K562 treated with DMSO at 1 percent for 48 hours (cell line): ENCODE measurements around the gene GANAB. TPM values are rescaled to one million over a fixed set of nuclear protein-coding genes. Genes with fewer than 3 reads are reported as not detected.

Experiments used
- total RNA-seq: library from RNA; unstranded; fragments of 300-600 nt; gene quantifications from 2 replicates; pipeline ENCODE4 v1.2.3, GENCODE V29; 2022; ENCODE audit warnings: low replicate concordance; ENCODE audit errors: extremely low read depth

The GANAB gene
- total RNA-seq = 252 TPM in 1 of 2 replicates, not detected in the other

GRCh38 chr11:62645946-62646824 is at the start of gene GANAB:
Gene GANAB, minus strand, starts transcription at chr11:62646613. Its CDS starts 14 bp downstream, at chr11:62646599.

DNA sequence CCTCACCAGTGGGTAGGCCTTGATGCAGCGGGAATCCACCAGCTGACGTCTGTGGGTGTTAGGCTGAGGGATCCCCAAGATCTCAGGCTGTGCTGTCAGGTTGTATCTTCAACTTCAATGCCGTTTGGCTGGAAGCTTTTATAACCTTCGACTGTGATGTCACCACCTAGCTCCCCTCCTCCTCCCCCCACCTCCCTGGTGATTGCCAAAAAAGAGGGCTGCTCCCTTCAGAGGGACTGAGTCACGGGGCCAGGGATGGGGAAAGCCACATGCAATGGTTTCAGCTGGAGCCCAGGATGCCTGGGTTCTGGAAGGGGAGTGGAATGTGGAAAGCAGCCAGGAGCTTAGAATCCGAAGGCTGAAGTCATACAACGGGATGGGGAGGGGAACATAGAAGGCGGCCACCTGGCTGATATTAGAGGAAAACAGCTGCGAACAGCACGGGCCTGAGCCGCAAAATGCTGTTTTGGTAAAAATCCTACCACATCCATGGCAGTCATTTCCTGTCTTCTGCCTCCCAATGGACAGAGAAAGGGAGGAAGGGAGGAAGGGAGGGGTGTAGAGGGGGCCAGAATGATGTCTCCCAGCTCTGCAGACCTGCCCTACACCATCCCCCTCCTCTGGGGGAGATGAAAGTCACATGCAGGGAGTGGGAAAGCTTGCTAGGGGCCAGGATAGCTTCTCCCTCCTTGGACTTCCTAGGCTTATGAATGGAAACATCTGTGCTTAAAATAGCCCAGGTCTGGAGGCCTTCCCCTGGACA is 43.2 kb upstream of the GANAB start, which contains the start of gene LRRN4CL:
Gene LRRN4CL, minus strand, starts transcription at position 110 of the 763 bp plus-strand sequence. CDS start 1,022 bp downstream, outside the sequence.

GRCh38 chr11:62678770-62679696 is 32.6 kb upstream of the GANAB start, which contains the start of gene UBXN1:
Gene UBXN1, minus strand, starts transcription at chr11:62679073. Its CDS starts 150 bp downstream, at chr11:62678923.

GRCh38 chr11:62671608-62672389 is 25.4 kb upstream of the GANAB start, which contains the start of the genes LBHD1 and UQCC3:
Gene LBHD1, minus strand, starts transcription at chr11:62672267. Its CDS starts 2,236 bp downstream, at chr11:62670031.
Gene UQCC3, plus strand, starts transcription at chr11:62671673. Its CDS starts 73 bp downstream, at chr11:62671746.

DNA sequence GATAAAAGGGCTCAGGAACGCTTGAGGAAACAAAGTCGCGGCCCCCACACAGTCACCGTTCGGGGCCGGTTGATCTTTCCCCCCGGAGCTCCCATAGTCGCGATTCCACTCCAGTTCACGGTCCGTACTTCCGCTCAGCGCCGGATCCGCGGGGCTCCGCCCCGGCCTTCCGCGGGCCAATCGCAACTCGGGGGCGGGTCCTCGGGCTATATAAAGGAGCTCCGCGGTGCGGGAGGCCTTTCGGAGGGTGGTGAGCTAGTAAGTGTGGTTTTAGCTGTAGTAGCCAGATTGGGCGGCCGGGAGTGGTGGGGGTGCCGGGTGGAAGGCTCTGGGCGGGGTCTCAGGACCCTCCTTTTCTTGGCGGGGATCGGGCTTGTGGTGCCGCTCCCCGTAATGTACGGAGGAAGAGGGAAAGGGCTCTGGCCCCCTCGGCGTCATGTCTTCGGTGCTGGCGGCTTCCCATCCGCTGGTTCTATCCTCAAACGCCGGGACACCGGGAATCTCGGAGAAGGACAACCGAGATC is 18.7 kb upstream of the GANAB start, which contains the start of the genes C11orf98 and CSKMT:
Gene C11orf98, minus strand, starts transcription at position 136 of the 524 bp plus-strand sequence. Its CDS starts 41 bp downstream, at position 95.
Gene CSKMT, plus strand, starts transcription at position 238 of the 524 bp plus-strand sequence. CDS start 568 bp downstream, outside the sequence.

DNA sequence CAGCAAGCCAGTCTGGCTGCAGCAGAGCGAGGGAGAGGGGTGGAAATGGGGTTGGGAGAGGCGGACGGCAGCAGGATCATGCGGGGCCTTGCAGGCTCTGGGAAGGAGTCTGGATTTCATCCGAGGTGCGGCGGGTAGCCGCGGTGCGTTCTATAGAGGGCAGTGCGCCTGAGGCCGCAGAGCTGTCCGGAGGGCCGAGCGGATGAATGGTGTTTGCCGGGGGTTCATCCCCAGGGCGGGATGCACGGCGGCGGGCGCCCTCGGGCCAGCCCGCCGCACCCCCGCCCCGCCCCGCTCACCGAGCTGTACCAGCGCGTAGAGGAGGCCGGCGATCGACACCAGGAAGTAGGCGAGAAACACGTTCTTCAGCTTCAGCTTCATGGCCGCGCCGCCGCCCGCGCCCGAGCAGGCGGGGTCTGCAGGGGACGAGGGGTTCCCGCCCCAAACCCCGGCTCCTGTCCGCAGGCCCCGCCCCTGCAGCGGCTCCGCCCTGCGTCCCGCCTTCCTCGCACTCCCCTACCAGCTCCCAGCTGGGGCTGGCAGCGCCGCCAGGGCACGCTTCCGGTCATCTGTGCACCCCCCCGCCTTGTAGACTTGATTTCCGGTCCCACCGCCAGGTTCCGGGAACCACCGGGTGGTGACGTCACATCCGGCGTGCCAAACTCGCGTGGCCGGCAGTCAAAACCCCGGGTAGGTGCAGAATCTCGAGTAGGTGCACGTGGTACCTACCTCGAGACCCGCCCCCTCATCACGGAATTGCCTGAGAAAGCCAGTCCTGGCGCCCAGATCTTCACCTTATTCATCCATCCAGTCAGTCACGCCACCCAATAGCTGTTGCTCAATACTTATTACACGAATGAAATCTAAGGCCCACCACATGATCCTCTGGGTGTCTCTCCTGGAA is 24.6 kb downstream of the GANAB start, which contains the start of gene B3GAT3:
Gene B3GAT3, minus strand, starts transcription at position 420 of the 904 bp plus-strand sequence. Its CDS starts 39 bp downstream, at position 381.

DNA sequence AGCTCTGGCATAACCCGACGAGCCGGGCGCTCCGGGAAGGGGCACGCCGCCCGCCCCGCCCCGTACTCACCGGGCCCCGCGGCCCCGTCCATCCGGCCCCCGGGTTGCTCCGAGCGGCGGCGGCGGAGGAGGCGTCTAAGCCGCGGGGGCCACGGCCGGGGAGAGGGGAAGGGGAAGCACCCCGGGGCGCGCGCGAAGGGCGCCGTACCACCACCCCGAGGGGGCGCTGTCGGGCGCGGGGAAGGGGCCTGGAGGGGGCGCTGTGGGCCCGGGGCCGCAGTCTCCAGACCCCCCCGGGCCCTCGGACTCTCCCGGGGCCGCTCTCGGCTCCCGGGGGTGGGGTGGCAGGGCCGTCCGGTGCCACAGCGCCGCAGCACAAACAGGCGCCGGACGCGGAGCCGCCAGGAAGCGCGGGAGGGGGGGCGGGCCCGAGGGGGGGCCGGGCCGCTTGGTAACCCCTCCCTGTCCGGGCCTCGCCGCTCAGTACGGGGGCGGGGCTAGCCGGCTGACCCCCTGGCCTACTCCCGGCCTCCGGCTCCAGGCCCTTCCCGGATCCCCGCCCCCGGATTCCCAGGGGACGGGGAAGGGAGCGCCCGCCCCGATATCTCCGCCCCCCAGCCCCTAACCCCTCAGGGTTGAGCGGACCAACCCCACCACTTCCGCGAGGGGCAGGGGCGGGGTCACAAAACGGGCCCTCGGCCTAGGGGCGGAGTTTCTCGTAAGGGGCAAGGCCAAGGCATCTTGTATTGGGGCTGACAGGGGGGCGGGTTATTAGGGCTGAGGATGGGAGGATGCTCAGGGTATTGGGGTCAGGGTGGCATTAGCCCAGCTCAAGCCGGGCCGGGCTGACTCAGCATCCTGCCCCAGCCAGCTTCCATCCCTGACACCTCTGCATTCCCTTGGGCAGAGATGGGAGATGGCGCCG is 33.8 kb downstream of the GANAB start, which contains the start of the genes EML3 and ROM1:
Gene EML3, minus strand, starts transcription at position 410 of the 925 bp plus-strand sequence. Its CDS starts 318 bp downstream, at position 92.
Gene ROM1, plus strand, starts transcription at position 892 of the 925 bp plus-strand sequence. Its CDS starts 25 bp downstream, at position 917.

DNA sequence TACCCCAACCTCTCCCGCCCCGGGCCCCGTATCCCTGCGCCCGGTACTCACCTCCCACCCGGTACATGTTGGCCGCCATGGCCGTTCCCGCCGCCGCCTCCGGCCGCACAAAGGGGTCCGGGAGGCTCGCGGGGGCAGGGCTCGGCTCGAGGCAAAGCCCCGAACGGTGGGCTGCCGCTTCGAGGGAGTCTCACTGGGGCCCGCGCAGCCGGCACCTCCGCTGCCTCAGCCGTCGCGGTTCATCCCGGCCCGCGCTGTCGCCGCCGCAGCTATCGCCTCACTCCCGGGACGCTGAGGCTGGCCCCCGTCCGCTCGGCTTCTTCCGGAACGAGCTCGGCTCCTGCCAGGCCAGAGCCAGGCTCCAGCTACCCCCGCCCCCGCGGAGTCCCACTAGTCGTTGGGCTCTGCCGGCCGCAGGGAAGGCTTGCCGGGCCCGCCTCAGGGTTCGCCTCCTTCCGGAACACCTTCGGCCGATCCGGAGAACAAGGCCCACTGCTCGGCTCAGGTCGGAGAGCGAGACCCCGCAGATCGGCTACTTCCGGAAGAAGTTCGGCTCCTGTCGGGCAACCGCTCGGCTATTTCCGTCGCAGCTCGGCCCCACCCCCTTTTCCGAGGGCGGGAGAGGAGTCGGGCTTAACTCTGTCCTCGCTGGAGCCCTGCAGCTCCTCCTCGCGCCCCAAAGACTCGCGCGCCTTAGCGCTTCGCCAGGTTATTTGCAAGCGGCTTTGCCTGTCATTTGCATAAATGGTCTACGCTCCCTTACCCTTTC is 44.9 kb downstream of the GANAB start, which contains the start of gene MTA2:
Gene MTA2, minus strand, starts transcription at position 494 of the 769 bp plus-strand sequence. Its CDS starts 415 bp downstream, at position 79.

GRCh38 chr11:62591448-62592145 is 54.8 kb downstream of the GANAB start, which contains the start of gene TUT1:
Gene TUT1, minus strand, starts transcription at chr11:62591523. Its CDS starts 38 bp downstream, at chr11:62591485.

Other genes with a start within 250 kb of the GANAB start
- not detected in 2 replicates for gene SCGB1A1, start 227.6 kb downstream of the GANAB start, total RNA-seq
- gene AHNAK, start 99.8 kb downstream of the GANAB start, total RNA-seq = not detected in 2 replicates
- 2,176 and 4,535 TPM in 2 replicates for gene EEF1G, start 72.7 kb downstream of the GANAB start, total RNA-seq
- not detected in 2 replicates for gene TUT1, start 55.1 kb downstream of the GANAB start, total RNA-seq
- gene MTA2, start 44.7 kb downstream of the GANAB start, total RNA-seq = not detected in 2 replicates
- not detected in 2 replicates for gene EML3, start 33.8 kb downstream of the GANAB start, total RNA-seq
- gene ROM1, start 33.4 kb downstream of the GANAB start, total RNA-seq = not detected in 2 replicates
- gene B3GAT3, start 24.6 kb downstream of the GANAB start, total RNA-seq = not detected in 2 replicates
- not detected in 2 replicates for gene INTS5, start 6.7 kb upstream of the GANAB start, total RNA-seq
- gene C11orf98, start 18.6 kb upstream of the GANAB start, total RNA-seq = not detected in 2 replicates
- not detected in 2 replicates for gene CSKMT, start 18.7 kb upstream of the GANAB start, total RNA-seq
- gene UQCC3, start 25.1 kb upstream of the GANAB start, total RNA-seq = not detected in 2 replicates
- gene LBHD1, start 25.7 kb upstream of the GANAB start, total RNA-seq = not detected in 2 replicates
- gene UBXN1, start 32.5 kb upstream of the GANAB start, total RNA-seq = 582 TPM in 1 of 2 replicates, not detected in the other
- gene LRRN4CL, start 42.9 kb upstream of the GANAB start, total RNA-seq = not detected in 2 replicates
- gene BSCL2, start 60.8 kb upstream of the GANAB start, total RNA-seq = not detected in 2 replicates
- gene GNG3, start 61.1 kb upstream of the GANAB start, total RNA-seq = not detected in 2 replicates
- not detected in 2 replicates for gene HNRNPUL2, start 80.8 kb upstream of the GANAB start, total RNA-seq
- not detected in 2 replicates for gene TTC9C, start 81.9 kb upstream of the GANAB start, total RNA-seq
- not detected in 2 replicates for gene ZBTB3, start 107.5 kb upstream of the GANAB start, total RNA-seq
- not detected in 2 replicates for gene POLR2G, start 115.0 kb upstream of the GANAB start, total RNA-seq
- not detected in 2 replicates for gene TAF6L, start 124.8 kb upstream of the GANAB start, total RNA-seq
- gene TMEM179B, start 140.8 kb upstream of the GANAB start, total RNA-seq = not detected in 2 replicates
- not detected in 2 replicates for gene TMEM223, start 145.4 kb upstream of the GANAB start, total RNA-seq
- gene NXF1, start 158.8 kb upstream of the GANAB start, total RNA-seq = not detected in 2 replicates
- 493 TPM in 1 of 2 replicates, not detected in the other for gene STX5, start 185.4 kb upstream of the GANAB start, total RNA-seq
- not detected in 2 replicates for gene TEX54, start 186.2 kb upstream of the GANAB start, total RNA-seq
- gene WDR74, start 193.0 kb upstream of the GANAB start, total RNA-seq = not detected in 2 replicates
- 454 and 648 TPM in 2 replicates for gene SLC3A2, start 234.3 kb upstream of the GANAB start, total RNA-seq